PFSK-1 (cell line): ENCODE data around the gene COQ6.

Experiments used
- FOXP2 ChIP-seq: optimal IDR thresholded peaks from 2 replicates; pipeline ENCODE3; 2011; ENCODE audit warnings: borderline replicate concordance, control low read depth, inconsistent platforms; ENCODE audit not compliant: insufficient read depth; ENCODE audit errors: extremely low read length, extremely low read depth
- POLR2AphosphoS5 ChIP-seq: IDR thresholded peaks from 2 replicates; pipeline ENCODE4 v1.6.1; 2012; ENCODE audit warnings: low read depth, mild to moderate bottlenecking, control low read depth, low read length, moderate library complexity
- REST ChIP-seq, 2 experiments: IDR thresholded peaks; 2 replicates each; pipeline versions ENCODE4 v1.6.1 to v1.8.0; 2011 to 2012; ENCODE audit warnings: low read depth in 2 of 2, low read length in 2 of 2, control low read depth in 1 of 2, inconsistent platforms in 1 of 2, mild to moderate bottlenecking in 1 of 2, moderate library complexity in 1 of 2; ENCODE audit not compliant: insufficient read depth in 1 of 2
- SIN3A ChIP-seq: IDR thresholded peaks from 2 replicates; pipeline ENCODE4 v1.6.1; 2012; ENCODE audit warnings: mild to moderate bottlenecking, low read length, moderate library complexity, borderline replicate concordance; ENCODE audit not compliant: insufficient read depth
- TAF1 ChIP-seq: IDR thresholded peaks from 2 replicates; pipeline ENCODE4 v1.6.1; 2012; ENCODE audit warnings: low read length, control low read depth, borderline replicate concordance; ENCODE audit not compliant: insufficient read depth

COQ6 gene

GRCh38 chr14:73942180-73942579 lies 7.9 kb upstream of the COQ6 start:
- TF ChIP-seq SIN3A = no peak
- TF ChIP-seq FOXP2 = no peak
- TF ChIP-seq REST (IDR thresholded peaks at IDR 0.05; ENCODE audit: insufficient read depth in 1 of 2, low read depth in 2 of 2, low read length in 2 of 2) = no peak
- TF ChIP-seq TAF1 = no peak
- TF ChIP-seq POLR2AphosphoS5 = no peak

DNA sequence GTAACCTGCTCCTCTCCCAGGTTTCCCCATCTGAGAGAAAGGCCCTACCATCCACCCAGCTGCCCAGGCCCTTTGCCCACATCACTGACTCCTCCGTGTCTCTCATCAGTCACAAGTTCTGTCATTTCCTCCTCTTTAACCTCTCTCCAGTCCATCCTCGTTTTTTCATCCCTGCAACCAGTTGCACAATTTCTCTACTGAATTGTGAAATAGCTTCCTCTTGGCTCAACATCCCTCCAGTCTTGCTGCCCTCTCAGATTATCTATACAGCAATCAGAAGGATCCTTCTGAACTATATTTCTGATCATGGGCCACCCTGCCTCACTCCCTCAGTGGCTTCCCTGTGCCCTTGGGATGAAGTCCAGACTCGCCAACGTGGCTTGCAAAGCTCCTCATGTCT lies 7.0 kb upstream of the COQ6 start:
- TF ChIP-seq FOXP2 (no peak), SIN3A (no peak)

DNA sequence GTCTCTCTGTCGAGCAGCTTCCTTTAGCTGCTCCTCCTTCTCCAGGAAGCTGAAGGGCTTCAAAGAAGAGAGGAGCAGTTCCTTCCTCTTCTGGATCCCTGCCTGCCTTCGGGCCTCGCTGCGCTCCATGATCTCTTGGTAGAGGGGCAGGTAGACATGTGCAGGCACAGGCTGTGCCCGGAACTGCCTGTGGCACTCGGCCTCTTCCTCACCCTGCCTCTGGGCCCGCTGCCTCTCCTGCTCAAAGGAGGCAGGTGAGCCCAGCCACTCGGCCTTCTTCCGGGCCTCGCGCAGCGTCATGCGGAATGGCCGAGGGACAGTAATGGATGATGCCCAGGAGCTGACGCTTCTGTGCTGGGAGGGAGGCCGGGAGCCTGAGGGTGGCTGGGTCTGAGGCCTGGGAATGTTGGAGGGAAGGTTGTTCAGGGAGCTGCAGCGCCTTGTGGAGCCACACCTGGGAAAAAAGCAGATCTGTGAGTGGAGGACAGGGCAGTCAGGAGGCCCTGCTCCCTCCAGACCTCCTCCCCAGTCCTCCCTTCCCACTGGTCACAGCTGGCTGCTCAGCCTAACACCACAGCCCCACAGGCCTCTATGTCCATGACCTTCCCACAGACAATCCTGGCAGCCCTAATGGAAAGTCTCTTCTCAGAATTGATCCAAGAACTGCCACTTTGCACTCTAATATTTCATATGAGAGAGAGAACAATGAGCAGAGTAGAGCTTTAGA lies 5.5 kb upstream of the COQ6 start:
- TF ChIP-seq POLR2AphosphoS5 (no peak), SIN3A (no peak)

DNA sequence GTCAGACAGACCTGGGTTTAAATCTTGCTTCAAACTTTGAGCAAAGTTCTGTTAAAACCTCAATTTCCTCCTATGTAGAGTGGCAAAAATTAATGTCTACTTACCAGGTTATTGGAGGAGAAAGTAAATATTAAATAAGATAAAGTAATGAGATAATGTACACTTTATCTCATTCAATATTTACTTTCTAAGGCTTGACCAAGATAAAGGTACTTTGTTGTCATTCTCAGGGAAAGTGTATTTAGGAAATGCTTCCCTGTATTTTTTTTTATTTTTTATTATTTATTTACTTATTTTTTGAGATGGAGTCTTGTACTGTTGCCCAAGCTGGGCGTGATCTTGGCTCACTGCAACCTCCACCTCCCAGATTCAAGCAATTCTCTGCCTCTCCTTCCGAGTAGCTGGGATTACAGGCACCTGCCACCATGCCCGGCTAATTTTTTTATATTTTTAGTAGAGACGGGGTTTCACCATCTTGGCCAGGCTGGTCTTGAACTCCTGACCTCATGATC lies 4.9 kb upstream of the COQ6 start:
- no peak for TF ChIP-seq TAF1
- no peak for TF ChIP-seq REST (IDR thresholded peaks at IDR 0.05; ENCODE audit: insufficient read depth in 1 of 2, low read depth in 2 of 2, low read length in 2 of 2)
- no peak for TF ChIP-seq SIN3A

DNA sequence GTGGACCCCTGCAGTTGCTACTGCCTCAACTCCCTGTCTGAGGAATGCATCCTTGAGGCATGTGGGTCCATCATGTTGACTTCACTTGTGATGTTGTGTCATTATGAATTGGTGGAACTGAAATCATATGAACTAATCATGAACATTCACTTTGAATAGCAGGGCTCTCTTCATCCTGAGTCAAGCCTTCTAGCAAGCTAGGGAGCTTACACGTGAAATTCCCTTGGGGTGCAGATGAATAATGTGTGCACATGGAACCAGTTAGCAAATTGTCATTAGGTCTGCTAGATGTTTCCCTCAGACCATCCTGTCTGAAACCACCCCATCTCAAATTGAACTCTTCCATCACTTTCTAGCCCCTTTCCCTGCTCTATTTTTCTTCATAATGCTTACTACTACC lies 3.6 kb downstream of the COQ6 start:
- no peak for TF ChIP-seq POLR2AphosphoS5
- TF ChIP-seq FOXP2 = no peak
- no peak for TF ChIP-seq SIN3A
- no peak for TF ChIP-seq REST (IDR thresholded peaks at IDR 0.05; ENCODE audit: insufficient read depth in 1 of 2, low read depth in 2 of 2, low read length in 2 of 2)

DNA sequence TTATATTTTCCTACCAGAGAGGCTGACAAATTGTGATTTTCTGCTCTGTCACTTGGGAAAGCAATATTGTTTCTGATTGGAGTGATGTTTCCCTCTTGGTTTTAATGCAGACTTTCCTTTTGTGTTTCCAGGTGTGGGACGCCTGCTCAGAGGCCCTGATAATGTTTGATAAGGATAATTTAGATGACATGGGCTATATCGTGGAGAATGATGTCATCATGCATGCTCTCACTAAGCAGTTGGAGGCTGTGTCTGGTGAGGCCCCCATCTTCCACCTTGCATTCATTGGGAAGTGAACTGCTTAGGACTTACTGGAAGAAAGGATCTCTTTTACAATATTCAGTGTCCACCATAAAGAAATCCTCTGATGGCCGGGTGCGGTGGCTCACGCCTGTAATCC lies 5.6 kb downstream of the COQ6 start:
- TF ChIP-seq SIN3A (no peak), POLR2AphosphoS5 (no peak), REST (IDR thresholded peaks at IDR 0.05; ENCODE audit: insufficient read depth in 1 of 2, low read depth in 2 of 2, low read length in 2 of 2) (no peak), TAF1 (no peak)
